Islet precursor cell (in vitro differentiated cells): ENCODE results near the gene SLC2A4.

ENCODE experiments used
- DNase-seq: peaks from one replicate; pipeline ENCODE4 v3.0.0-alpha.2; 2018

SLC2A4 gene

GRCh38 chr17:7307686-7308624, 26.4 kb downstream of the SLC2A4 start:
- peak; percentile 65 for DNase-seq

GRCh38 chr17:7308625-7309433, 27.3 kb downstream of the SLC2A4 start:
- DNase-seq: peak; percentile 92

DNA sequence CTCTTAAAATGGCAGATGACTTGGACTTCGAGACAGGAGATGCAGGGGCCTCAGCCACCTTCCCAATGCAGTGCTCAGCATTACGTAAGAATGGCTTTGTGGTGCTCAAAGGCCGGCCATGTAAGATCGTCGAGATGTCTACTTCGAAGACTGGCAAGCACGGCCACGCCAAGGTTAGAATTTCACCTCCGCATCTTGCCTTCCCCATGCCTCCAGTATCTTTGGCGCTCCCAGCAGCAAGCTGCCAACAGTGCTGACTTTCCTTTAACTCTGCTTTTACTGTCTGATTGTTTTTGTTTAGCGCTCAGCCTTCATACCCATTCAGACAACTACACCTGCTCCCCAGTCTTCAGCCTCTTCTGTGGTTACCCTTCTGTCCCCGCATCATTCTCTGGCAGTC, 28.1 kb downstream of the SLC2A4 start:
- peak; percentile 43 for DNase-seq

- DNase-seq: no peak
Measured at GRCh38 chr17:7311110-7311705, 29.7 kb downstream of the SLC2A4 start.

- DNase-seq: no peak
Measured at GRCh38 chr17:7312432-7313087, 31.0 kb downstream of the SLC2A4 start.

DNA sequence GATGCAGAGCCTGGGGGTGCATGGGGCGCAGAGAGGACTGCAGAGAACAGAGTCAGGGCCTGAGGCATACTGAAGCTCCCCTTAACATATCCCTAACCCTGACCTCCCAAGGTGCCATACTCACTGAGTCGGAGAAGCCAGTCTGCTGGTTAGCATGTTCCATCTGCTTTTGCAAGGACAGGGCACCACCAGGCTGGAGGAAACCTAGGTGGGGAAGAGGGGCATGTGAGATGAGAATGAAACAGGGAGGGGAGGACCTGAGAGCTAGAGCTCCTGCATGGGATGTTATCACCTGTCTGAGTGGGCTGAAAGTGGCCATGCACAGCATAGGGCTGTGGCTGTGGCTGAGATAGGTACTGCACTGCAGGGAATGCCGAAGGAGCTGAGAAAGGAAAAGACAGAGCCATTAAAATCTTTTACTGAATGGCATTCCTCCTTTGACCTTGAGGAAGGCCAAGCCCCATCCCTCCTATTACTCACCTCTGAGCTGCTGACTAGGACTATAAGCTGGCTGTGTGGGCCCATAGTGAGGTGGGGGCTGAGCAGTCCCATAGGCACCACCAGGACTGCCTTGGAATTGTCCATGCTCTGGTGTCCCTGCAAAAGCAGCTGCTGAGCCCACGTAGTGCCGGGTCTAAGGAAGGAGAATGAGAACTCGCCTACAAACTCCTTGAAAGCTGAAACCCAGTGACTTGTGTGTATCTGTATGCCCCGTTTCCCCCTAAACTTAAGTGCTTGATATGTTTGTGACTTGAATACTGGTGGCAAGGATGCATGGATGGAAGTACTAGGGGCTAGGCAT, 31.8 kb downstream of the SLC2A4 start:
- peak; percentile 76 for DNase-seq

DNA sequence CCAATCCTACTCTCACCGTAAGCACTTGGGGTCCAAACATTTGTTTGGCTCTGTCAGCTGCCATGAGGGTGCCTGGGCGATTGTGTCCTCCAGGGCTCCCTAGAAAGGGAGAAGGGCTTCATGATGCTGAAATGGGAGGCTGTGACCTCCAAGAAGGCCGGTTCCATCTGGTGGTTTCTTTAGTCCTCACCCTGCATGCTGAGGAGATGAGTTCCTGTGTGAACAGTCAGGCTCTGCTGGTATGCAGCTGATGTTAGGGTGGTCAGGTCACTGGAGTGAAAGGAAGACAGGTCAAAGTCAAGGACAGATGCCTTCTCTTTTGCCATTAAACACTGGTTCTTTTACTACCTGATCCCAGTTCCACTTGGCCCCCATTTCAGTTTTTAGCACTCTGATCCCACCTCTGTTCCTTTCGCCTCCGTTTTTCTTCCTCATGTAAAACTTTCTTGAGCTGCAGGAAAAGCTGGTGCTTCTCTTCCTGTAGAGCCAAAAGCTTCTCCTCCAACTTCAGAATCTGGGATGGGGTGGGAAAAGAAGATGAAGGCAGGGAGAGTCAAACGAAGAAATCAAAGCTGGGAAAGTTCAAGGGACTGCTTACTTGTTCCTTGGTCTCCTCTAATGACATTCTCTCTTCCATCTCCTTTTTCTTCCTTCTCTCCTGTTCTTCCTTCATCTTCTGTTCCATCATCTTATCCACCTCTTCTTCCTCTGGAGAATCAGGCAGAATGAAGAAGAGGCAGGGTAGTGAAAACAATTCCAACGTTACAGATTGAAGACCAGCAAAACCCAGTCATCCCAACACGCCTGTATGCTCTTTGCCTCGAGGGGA, 32.6 kb downstream of the SLC2A4 start:
- peak; percentile 62 for DNase-seq

DNA sequence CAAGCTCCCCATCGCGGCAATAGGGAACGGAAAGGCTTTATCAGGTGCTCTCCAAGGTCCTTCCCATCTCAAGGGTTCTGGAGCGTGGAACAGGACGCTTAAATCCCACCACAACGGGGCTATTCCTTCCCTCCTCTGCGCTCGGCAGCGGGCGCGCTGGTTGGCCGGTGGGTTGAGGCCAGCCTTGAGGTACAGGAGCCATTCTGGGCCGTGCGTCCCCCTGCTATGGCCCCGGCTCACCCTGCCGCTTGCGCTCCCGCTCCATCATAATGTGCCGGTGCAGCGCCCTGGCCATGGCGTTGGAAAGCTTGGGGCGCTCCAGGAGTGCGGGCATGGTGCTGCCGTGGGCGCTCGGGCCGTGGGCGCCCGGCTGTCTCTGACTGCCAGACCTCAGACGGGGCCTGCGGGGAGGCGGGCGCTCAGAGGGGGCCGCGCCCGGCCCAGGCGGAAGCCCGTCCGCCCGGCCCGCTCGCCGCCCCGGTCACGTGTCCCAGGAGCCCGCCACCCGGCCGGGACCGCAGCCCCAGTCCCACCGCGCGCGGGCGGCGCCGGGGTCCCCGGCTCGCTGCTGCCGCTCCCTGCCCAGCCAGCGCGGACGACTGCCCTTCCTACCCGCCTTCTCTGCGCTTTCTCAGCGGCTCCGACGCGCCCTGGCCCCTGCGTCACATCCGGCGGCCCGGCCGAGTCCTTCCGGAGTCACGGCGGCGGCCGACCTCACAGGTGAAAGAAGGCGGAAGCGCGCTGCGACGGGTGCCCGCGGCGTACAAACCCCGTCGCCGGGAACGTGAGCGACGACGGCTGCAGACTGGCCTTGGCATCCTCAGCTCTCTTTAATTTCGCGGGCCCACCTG, 33.4 kb downstream of the SLC2A4 start, which contains the start of gene GPS2:
GPS2 (minus strand) TSS at position 642 of the 851 bp plus-strand sequence; CDS start at position 334, 308 bp downstream.
- peak; percentile 97 for DNase-seq

- DNase-seq: no peak
Measured at GRCh38 chr17:7315570-7316235, 34.2 kb downstream of the SLC2A4 start.

GRCh38 chr17:7317161-7317803, 35.8 kb downstream of the SLC2A4 start:
- no peak for DNase-seq

GRCh38 chr17:7318121-7318860, 36.8 kb downstream of the SLC2A4 start:
- DNase-seq: no peak

GRCh38 chr17:7321466-7321865, 39.9 kb downstream of the SLC2A4 start:
- DNase-seq: no peak

DNA sequence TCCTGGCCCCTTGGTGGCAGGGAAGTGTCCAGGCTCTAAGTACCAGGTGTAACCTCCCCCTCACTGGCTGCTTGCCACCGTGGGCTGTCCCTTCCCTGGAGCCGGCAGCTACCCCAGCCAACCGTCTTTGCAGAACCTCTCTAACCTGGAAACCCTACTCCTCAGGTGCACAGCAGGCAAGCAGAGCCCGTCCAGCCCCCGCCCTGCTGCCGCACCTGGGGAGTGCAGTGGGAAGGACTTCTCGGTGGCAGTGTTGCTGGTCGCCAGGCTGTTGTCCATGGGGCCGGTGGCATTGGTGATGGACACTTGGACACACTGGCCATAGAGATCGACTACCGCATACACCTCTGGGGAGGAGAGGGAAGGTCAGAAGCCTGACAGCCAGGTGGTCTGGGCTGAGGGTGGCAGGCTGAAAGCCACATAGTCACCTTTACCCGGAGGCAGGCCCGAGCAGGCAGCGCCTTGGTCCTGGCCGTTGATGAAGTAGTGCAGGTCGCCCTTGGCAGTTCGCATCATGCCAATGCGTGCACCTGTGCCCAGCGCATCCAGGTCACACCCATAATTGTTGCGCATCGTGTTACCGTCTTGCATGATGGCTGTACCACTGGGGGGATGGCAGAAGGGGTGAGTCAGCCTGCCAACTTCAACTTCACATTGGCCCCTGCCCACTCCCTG, 41.1 kb downstream of the SLC2A4 start:
- no peak for DNase-seq

GRCh38 chr17:7323731-7324437, 42.4 kb downstream of the SLC2A4 start:
- peak; percentile 86 for DNase-seq

- DNase-seq: no peak
Measured at GRCh38 chr17:7324438-7324779, 42.9 kb downstream of the SLC2A4 start.

GRCh38 chr17:7325031-7325528, 43.6 kb downstream of the SLC2A4 start:
- DNase-seq: peak; percentile 40

- peak; percentile 49 for DNase-seq
Measured at GRCh38 chr17:7326186-7326585, 44.7 kb downstream of the SLC2A4 start.
